ENCODE results near the gene IFITM1. TPM values are rescaled to one million over a fixed set of nuclear protein-coding genes. Genes with fewer than 3 reads are reported as not detected.

Gene IFITM1
- total RNA-seq, 1 experiment from 2014 or later: 216 TPM

DNA sequence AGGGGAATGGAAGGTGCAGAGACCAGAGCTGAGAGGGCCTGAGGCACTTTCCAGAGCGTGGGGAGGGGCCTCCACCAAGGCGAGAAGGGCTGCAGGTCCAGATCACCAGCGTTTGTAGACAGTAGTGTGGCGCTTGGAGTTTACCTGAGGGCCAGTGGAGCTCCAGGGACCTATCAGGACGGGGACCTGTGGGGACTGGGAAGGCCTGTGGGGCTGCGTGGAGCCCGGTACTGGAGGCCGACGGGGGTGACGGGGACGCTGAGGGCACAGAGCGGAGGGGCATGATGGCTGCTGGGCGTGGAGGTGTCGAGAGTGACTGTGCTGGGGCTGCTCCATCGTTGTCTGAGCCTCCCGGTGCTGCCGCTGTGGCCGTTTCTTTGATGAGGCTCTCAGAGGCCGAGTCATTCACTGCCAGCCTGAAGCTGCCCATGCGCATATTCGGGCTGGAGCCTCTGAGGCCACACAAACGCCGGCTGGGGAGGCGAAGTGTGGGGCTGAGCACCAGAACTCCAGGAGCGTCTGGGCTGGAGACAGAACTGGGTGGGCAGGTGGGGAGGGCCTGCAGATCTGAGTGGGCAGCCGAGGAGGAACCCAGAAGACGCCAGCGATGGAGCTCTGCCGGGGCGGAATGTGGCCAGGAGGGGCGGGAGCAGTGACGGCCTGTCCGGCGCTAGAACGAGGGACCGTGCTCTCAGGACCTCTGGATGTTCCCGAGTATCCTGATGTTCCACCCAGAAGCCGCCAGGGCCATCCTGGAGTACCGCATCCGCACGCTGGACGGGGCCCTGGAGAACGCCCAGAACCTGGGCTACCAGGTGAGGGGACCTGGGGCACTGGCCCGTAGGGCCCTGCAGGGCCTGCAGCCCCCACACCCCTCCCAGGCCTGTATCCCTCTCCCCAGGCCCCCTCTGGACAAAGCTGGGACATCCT lies 22.3 kb upstream of the IFITM1 start:
- Histone ChIP-seq H4K20me1 (ENCODE audit: insufficient read depth, low read depth, low read length) (no peaks in the 10 kb centered on the region), H2AFZ (ENCODE audit: low read length) (no peak overlapping the region), H3K9ac (ENCODE audit: low read length) (no peak overlapping the region), H3K4me3 (ENCODE audit: low read length) (no peak overlapping the region), H3K4me1 (ENCODE audit: low read length) (peaks cover 10% of the 10 kb centered on the region), H3K79me2 (ENCODE audit: low read length) (no peaks in the 10 kb centered on the region), H3K9me2 (replicated peaks; ENCODE audit: insufficient read depth, low read length) (no peaks in the 10 kb centered on the region), H3K36me3 (ENCODE audit: insufficient read depth, low read length) (no peaks in the 10 kb centered on the region), H3K27me3 (ENCODE audit: low read length) (no peaks in the 10 kb centered on the region), H3K4me2 (ENCODE audit: low read depth, low read length, poor library complexity, severe bottlenecking) (no peak overlapping the region), H3K9me3 (ENCODE audit: low read length) (no peaks in the 10 kb centered on the region), H3K27ac (ENCODE audit: low read length) (no peak overlapping the region)
- no peak for DNase-seq

DNA sequence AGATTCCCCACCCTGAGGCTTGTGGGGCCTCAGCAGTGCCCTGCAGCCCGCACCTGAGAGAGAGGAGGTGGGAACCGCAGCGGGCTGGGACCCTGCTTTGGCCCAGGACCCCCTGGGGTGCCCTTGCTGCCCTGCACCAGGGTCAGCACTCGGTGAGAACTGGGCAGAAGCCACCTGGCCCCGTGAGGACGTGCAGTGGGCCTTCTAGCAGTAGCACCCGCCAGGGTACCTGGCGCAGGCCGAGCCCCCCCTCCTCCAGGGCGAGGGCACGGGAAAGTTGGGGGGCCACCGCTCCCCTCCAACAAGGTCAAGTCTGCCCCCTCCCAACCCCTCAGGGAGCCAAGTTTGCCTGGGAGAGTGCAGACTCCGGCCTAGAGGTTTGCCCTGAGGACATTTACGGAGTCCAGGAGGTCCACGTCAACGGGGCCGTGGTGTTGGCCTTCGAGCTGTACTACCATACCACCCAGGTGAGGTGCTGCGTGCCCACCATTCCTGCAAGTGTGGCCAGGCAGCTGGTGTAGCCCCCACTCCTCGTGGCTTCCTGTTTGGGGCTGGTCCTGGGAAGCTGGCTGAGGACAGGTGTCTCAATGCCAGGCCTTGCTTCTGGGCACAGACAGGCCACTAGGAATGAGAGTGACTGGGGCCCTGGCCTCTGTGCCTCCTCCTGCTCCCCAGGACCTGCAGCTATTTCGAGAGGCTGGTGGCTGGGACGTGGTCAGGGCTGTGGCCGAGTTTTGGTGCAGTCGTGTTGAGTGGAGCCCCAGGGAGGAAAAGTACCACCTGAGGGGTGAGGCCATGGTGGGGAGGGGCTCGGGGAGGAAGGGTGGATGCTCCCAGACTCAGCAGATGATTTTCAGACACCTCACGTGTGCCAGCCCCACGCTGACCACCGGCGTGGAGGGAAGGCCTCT lies 21.4 kb upstream of the IFITM1 start:
- no peak overlapping the region for H3K27ac ChIP-seq (ENCODE audit: low read length)
- no peak for DNase-seq
- no peaks in the 10 kb centered on the region for H3K27me3 ChIP-seq (ENCODE audit: low read length)
- no peaks in the 10 kb centered on the region for H4K20me1 ChIP-seq (ENCODE audit: insufficient read depth, low read depth, low read length)
- H3K9me2 ChIP-seq (replicated peaks; ENCODE audit: insufficient read depth, low read length): no peaks in the 10 kb centered on the region
- H3K9ac ChIP-seq (ENCODE audit: low read length): no peak overlapping the region
- H3K36me3 ChIP-seq (ENCODE audit: insufficient read depth, low read length): no peaks in the 10 kb centered on the region
- peaks cover 10% of the 10 kb centered on the region for H3K4me1 ChIP-seq (ENCODE audit: low read length)
- no peaks in the 10 kb centered on the region for H3K9me3 ChIP-seq (ENCODE audit: low read length)
- no peak overlapping the region for H3K4me3 ChIP-seq (ENCODE audit: low read length)
- H3K4me2 ChIP-seq (ENCODE audit: low read depth, low read length, poor library complexity, severe bottlenecking): no peak overlapping the region
- H2AFZ ChIP-seq (ENCODE audit: low read length): no peak overlapping the region
- H3K79me2 ChIP-seq (ENCODE audit: low read length): no peaks in the 10 kb centered on the region

DNA sequence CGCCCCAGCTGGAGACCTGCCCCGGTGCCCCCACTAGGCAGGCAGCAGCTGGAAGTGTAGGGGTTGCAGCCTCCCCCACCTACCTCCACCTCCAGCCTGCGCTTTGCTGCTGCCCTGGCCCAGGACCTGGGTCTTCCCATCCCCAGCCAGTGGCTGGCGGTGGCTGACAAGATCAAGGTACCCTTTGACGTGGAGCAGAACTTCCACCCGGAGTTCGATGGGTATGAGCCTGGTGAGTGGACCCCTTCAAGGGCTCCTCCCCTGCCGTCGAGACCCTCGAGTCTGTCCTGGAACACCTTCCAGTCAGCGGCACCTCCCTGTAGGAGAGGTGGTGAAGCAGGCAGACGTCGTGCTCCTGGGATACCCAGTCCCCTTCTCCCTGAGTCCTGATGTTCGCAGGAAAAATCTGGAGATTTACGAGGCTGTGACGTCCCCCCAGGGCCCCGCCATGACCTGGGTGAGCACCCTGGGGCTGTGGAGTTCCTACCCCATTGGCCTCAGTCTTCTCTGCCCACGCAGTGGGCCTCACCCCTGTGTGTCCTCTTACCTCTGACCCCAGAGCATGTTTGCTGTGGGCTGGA lies 20.5 kb upstream of the IFITM1 start:
- DNase-seq: no peak
- peaks cover 8% of the 10 kb centered on the region for H3K4me1 ChIP-seq (ENCODE audit: low read length)

DNA sequence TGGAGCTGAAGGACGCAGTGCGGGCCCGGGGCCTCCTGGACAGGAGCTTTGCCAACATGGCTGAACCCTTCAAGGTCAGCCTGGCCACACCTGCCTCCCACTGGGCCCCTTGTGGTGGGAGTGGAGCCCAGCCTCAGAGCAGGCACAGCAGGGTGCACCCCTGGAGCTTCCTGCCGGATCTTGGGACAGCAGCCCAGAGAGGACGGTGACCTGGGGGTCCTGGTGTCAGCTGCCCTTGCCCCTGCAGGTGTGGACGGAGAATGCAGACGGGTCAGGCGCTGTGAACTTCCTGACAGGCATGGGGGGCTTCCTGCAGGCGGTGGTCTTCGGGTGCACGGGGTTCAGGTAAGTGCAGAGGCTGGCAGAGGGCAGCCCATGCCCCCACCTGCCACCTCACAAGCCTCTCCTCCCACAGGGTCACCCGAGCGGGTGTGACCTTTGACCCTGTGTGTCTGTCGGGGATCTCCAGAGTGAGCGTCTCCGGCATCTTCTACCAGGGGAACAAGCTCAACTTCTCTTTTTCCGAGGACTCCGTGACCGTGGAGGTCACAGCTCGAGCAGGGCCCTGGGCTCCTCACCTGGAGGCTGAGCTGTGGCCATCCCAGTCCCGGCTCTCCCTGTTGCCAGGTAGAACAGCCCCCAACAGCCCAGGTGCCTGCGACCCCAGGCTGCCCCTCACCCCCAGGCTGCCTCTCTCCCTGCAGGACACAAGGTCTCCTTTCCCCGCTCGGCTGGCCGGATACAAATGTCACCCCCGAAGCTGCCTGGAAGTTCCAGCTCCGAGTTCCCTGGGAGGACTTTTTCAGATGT lies 19.8 kb upstream of the IFITM1 start:
- Histone ChIP-seq H3K9me3 (ENCODE audit: low read length) (no peaks in the 10 kb centered on the region), H2AFZ (ENCODE audit: low read length) (no peak overlapping the region), H4K20me1 (ENCODE audit: insufficient read depth, low read depth, low read length) (no peaks in the 10 kb centered on the region), H3K27me3 (ENCODE audit: low read length) (no peaks in the 10 kb centered on the region), H3K9me2 (replicated peaks; ENCODE audit: insufficient read depth, low read length) (no peaks in the 10 kb centered on the region), H3K4me2 (ENCODE audit: low read depth, low read length, poor library complexity, severe bottlenecking) (no peak overlapping the region), H3K27ac (ENCODE audit: low read length) (no peak overlapping the region), H3K79me2 (ENCODE audit: low read length) (no peaks in the 10 kb centered on the region), H3K4me3 (ENCODE audit: low read length) (no peak overlapping the region), H3K9ac (ENCODE audit: low read length) (no peak overlapping the region), H3K4me1 (ENCODE audit: low read length) (peaks cover 5% of the 10 kb centered on the region), H3K36me3 (ENCODE audit: insufficient read depth, low read length) (no peaks in the 10 kb centered on the region)
- DNase-seq: no peak

More for the DNA sequence above, 20.5 kb upstream of the IFITM1 start:
- Histone ChIP-seq H4K20me1 (ENCODE audit: insufficient read depth, low read depth, low read length) (no peaks in the 10 kb centered on the region), H3K9ac (ENCODE audit: low read length) (no peak overlapping the region), H3K36me3 (ENCODE audit: insufficient read depth, low read length) (no peaks in the 10 kb centered on the region), H3K79me2 (ENCODE audit: low read length) (no peaks in the 10 kb centered on the region), H3K9me3 (ENCODE audit: low read length) (no peaks in the 10 kb centered on the region), H3K4me2 (ENCODE audit: low read depth, low read length, poor library complexity, severe bottlenecking) (no peak overlapping the region), H3K27ac (ENCODE audit: low read length) (no peak overlapping the region), H2AFZ (ENCODE audit: low read length) (no peak overlapping the region), H3K9me2 (replicated peaks; ENCODE audit: insufficient read depth, low read length) (no peaks in the 10 kb centered on the region), H3K27me3 (ENCODE audit: low read length) (no peaks in the 10 kb centered on the region), H3K4me3 (ENCODE audit: low read length) (no peak overlapping the region)

DNA sequence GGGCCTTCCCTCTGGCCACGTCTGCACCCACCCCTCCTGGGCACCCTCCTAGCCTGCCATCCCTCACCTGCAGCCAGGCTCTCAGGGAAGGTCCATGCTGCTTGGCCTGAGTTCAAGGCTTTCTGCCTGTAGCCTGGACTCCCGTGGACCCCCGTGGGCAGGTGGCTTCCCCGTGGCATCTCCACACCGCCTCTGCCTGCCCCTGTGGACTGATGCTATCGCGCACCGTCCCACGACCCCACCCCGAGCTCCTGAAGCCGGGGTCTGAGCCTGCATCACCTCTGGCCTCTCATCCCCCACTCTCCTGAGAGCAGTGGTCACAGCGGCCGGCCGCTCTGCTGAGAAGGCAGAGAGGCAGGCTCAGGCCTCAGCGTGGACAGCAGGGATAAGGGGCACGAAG lies 19.1 kb upstream of the IFITM1 start:
- H3K4me1 ChIP-seq (ENCODE audit: low read length): peaks cover 1% of the 10 kb centered on the region

DNA sequence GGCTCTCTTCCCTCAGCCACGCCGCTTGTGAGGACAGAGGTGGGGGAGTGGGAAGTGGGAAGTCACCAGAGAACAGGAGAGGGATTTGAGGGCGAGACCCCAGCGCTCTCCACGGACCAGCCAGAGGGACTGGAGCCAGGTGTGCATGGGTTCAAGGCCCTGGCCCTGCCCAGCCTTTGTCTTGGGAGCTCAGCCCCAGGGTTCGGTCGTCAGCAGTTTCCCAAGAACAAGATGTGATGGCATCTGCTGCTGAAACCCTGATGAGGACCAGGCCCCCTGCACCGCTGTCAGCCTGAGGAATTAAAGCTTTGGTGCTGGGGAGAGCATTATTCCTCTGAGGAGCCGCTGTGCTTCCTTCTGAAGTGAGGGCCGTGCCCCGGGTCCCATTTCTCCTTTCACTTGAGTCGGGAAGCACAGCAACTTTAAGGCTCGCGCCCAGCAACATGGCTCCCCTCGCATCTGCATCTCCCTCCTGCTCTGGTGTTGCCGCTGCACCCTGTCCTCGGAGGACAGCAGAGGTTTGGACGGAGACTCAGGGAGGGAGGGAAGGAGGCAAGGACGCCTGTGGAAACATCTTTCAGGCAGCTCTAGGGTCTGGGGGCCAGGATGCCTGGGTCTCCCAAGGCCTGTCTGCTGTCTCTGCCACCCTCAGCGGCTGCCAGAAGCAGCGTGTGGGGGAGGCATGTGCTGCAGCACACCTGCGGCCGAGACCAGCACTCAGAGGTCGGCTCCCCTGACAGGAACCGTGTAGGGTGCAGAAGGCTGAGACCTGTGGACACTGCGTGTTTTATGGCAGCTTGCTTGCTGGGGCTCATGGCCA lies 18.3 kb upstream of the IFITM1 start:
- Histone ChIP-seq H3K36me3 (ENCODE audit: insufficient read depth, low read length) (no peaks in the 10 kb centered on the region), H3K9me2 (replicated peaks; ENCODE audit: insufficient read depth, low read length) (no peaks in the 10 kb centered on the region), H3K9ac (ENCODE audit: low read length) (no peak overlapping the region), H2AFZ (ENCODE audit: low read length) (no peak overlapping the region), H3K4me2 (ENCODE audit: low read depth, low read length, poor library complexity, severe bottlenecking) (no peak overlapping the region), H3K79me2 (ENCODE audit: low read length) (no peaks in the 10 kb centered on the region), H3K4me1 (ENCODE audit: low read length) (no peaks in the 10 kb centered on the region), H3K9me3 (ENCODE audit: low read length) (no peaks in the 10 kb centered on the region), H3K4me3 (ENCODE audit: low read length) (no peak overlapping the region), H3K27ac (ENCODE audit: low read length) (no peak overlapping the region), H3K27me3 (ENCODE audit: low read length) (no peaks in the 10 kb centered on the region), H4K20me1 (ENCODE audit: insufficient read depth, low read depth, low read length) (no peaks in the 10 kb centered on the region)
- DNase-seq: no peak

More for the DNA sequence above, 19.1 kb upstream of the IFITM1 start:
- H3K9me3 ChIP-seq (ENCODE audit: low read length): no peaks in the 10 kb centered on the region
- no peak overlapping the region for H3K4me3 ChIP-seq (ENCODE audit: low read length)
- H3K79me2 ChIP-seq (ENCODE audit: low read length): no peaks in the 10 kb centered on the region
- no peaks in the 10 kb centered on the region for H3K36me3 ChIP-seq (ENCODE audit: insufficient read depth, low read length)
- DNase-seq: no peak
- H4K20me1 ChIP-seq (ENCODE audit: insufficient read depth, low read depth, low read length): no peaks in the 10 kb centered on the region
- no peak overlapping the region for H2AFZ ChIP-seq (ENCODE audit: low read length)
- no peak overlapping the region for H3K4me2 ChIP-seq (ENCODE audit: low read depth, low read length, poor library complexity, severe bottlenecking)
- no peaks in the 10 kb centered on the region for H3K9me2 ChIP-seq (replicated peaks; ENCODE audit: insufficient read depth, low read length)
- H3K27ac ChIP-seq (ENCODE audit: low read length): no peak overlapping the region
- H3K9ac ChIP-seq (ENCODE audit: low read length): no peak overlapping the region
- H3K27me3 ChIP-seq (ENCODE audit: low read length): no peaks in the 10 kb centered on the region

All from Karpas-422 (cell line).